HG03280 (cell line): ENCODE results near the gene CNTN5.
"Not testable (repeated sequence)": the region's sequence is repeated elsewhere in the genome, so short reads cannot be mapped to it uniquely, and the experiment has no call there.

Source experiments
- ATAC-seq: cut with Tn5 transposase; IDR thresholded peaks from one replicate; pipeline ENCODE4 v1.9.1; 2021; ENCODE audit warnings: mild to moderate bottlenecking, moderate library complexity; ENCODE audit not compliant: unreplicated experiment

Gene CNTN5

DNA sequence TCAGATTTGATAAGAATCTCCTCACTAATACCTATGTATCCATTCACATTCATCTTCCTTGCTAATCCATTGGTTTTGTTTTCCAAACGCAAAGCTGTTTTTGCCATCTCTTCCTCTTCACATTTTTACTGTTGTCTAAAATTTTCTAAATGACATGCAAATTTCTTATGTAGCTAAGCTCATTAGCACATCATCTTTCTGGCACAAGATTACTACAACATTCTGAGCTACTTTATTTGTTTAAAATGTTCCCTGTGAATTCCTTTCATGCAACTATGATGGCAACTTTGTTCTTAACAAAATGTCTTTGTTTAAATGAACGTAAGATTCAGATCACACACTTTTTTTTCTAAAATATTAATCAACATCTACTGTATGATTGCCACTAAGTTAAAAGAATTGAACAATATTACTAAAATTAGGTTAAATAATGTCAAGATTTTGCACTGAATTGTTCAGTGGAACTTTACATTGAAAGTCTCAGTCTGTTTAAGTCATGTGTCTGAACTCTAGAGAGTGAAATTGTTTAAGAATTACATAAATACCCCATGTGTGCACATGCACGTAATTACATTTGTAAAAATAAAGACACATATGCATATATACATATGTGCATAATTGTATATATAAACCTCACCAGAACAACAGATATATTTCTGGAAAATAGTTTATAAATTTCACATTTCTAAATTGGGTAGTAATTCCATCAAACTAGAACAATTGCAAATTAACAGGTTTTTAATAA, 688.4 kb downstream of the CNTN5 start:
- no peak for ATAC-seq

DNA sequence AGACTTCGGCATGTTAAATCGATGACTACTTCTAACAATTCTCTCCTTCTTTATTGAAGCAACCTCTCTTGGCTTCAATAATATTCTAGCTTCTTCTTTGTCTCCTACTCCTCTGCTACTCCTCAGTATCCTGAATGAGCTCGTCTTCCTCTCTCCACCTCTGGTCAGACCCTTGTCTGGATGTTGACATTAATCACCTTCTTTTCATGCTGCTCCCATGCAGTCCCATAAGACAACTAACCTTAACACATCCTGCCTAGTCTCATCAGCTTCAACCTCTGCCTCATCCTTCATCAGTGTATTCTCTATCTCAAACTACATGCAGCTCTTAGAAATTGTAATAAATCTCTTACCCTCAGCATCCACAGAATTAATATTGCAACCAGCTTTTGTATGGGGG, 695.6 kb downstream of the CNTN5 start:
- ATAC-seq = no peak

DNA sequence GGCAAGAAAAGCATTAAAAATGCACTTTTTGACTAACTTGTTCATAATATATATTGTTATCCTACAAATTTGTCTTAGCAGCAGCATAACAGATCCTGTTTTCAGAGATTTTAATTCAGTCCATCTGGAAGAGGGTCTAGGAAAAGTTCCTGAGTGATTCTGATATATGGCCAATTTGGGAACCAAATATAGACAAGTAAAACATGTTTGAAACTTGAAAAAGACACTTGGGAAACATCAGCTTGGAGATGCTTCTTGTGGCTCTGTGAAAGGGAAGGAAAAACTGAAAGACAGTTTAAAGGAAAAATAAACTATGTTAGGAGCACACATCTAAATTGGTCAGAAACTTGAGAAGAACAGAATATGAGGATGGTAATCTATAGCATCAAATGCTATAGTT, 697.5 kb downstream of the CNTN5 start:
- ATAC-seq = no peak

DNA sequence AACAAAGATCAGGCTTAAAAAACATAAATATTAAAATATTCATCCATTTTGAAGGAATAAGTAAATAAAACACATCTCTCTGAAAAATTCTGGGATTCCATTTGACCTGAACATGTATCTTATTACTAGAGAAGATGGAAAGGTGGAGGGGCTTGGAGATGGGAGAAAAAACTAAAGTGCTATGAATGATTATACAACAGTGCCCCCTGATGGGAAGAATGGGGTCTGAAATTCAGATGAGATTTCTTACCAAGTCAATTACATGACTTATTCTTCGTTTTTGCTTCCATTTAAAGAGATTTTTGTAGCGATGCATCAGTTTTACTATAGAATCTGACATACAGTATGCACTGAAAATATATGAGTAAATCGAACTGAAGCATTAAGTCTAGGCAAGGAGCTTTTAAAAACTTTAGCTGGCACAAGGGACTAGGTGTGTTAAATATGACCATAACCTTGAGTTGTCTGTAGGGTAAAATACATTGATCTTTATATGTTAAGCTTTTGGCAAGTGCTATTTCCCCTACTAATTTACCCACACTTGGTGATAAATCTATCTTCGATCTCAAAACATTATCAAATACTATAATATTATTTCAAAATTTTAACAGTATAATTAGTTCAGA, 718.8 kb downstream of the CNTN5 start:
- no peak for ATAC-seq

DNA sequence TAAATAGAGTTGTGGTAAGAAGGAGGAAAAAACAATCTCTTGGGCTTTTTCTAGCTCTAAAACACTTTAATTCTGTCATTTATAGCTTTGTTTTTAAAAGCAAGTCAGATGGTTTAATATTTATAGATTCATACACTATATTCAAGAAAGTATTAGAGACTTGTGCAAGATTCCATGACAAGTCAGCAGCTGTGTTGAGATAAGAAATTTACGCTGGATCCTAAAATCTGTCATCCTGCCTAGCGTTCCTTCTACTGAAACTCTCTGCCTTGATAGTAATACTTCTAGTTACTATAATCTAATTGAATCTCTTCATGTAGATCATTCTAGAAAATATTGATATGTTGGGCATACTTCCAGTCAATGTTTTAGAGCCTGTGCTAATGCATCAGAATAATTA, 721.8 kb downstream of the CNTN5 start:
- ATAC-seq = no peak

DNA sequence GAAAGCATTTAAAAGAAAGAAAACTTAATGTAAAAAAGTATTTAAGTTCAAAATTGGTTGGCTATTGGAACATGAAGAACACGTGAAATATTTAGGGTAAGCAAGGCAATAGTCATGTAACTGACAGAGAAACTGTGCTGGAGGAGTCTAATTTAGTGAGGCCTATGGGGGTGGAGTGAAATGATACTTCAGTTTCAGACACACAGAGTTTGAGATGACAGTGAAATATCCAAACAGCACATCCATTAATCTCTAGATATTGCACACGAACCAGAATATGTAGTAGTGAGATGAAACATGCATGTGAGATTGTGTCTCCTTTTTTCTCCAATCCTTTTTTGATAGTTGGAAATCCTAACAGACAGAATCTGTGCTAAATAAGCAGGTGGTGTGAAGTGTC, 739.0 kb downstream of the CNTN5 start:
- ATAC-seq = no peak

DNA sequence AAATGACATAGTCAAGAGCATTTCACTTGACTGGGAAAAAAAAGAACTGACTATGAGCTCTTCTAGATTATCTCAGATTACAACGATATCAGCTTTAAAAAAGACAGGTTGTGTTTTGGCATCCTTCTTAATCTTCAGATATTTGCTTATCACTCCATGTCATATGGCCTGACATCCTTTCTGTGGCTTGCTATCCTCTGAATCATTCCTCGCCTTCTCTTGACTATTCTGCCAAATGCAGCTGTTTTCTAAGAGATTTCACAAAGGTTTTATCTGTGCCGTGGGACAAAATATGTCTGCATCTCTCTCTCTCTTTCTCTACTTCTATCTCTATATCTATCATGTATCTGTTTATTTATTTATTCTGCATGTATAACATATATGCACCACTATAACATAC, 746.1 kb downstream of the CNTN5 start:
- ATAC-seq = no peak

DNA sequence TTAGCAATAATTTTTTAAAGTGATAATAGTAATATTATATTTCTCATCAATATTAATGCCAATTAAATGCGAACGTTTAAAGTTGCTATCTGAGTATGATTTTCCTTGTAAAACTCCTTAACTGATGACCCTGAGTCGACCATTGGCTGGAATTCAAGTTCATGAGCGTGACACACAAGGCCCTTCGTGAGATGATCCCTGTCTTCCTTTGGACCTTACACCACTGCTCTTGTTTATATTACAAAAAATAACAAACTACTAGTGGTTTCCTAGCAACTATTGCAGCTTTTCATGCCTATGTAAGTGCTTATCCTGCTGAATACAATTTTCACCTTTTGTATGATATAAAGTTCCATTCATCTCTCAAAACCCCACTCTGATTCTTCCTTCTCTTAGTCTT, 752.9 kb downstream of the CNTN5 start:
- ATAC-seq = no peak

DNA sequence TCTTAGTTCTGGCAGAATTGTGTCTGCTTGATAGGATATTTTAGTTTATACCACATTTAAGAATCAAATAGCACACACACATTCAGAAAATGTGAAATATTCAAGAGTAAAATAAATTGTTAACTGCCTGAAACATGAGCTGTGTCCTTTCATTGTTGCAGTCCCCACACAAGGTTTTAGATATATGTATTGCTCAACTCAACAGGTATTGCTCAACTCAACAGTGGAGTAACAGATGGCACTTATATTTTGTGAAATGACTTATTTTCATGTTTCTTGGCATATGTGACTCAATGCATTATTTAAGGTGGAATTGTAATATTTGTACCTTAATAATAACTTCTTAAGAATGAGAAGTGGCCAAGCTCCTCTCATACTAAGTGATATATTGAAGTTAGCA, 760.3 kb downstream of the CNTN5 start:
- no peak for ATAC-seq

DNA sequence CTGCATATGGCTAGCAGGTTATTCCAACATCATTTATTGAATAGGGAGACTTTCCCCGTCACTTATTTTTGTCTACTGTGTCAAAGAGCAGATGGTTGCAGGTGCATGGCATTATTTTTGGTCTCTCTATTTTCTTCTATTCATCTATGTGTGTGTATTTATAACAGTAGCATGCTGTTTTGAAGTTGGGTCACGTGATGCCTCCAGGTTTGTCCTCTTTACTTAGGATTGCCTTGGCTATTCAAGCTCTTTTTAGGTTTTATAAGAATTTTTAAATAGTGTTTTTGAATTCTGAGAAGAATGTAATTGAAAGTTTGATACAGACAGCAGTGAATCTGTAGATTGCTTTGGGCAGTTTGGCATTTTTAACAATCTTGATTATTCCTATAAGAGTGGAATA, 770.6 kb downstream of the CNTN5 start:
- no peak for ATAC-seq

DNA sequence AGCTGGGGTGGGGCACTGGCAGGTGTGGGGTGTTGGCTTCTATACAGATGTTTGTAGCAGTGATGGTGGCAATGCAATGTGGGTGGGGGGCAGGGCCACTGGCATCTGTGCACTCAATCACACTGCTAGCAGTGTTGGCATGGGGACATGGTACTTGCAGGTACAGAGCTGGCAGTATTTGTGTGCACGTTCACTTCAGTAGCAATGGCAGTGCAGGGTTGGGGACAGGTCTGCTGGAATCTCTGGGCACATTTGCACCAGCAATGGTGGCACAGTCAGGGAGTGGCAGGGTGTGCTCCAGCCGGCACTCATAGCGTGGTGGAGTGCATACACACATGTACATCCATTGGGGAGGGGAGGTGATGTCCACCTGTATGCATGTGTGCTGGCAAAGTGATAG, 775.2 kb downstream of the CNTN5 start:
- ATAC-seq = no peak

DNA sequence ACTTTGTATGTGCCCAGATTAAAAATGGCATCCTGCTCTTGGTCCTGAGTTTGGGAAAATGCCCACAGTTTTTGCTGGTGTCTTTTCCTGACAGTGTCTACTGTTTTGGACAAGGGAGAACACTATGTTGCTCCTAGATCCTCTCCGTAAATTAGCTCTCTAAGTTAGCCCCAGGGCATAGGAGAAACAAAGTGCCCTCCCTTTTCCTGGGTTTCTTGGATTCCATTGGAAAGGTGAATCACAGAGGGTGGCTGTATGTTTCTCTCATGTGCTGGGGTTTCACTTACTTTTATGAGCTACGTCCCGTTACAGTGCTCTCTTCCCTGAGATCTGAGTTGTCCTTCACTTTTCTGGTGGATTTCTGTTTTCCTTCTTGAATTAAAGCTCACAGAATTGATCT, 782.8 kb downstream of the CNTN5 start:
- ATAC-seq = no peak

DNA sequence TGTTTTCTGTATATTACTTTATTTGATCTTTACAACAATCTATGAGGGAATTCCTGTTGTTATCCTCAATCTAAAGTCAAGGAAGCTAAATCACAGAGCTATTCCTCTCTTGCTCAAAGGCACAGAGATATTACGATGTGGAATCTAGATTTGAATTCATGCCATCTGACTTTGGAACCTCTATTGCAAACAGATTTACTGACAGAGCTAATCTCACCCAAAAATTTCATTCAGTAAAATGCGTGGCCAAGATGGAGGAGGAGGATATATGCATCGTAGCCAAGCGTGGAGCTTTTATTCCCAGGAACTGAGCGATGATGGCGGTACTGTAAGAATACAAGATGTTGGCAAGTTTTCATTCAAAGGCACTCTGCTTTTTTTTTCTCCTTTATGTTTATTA, 791.8 kb downstream of the CNTN5 start:
- no peak for ATAC-seq

DNA sequence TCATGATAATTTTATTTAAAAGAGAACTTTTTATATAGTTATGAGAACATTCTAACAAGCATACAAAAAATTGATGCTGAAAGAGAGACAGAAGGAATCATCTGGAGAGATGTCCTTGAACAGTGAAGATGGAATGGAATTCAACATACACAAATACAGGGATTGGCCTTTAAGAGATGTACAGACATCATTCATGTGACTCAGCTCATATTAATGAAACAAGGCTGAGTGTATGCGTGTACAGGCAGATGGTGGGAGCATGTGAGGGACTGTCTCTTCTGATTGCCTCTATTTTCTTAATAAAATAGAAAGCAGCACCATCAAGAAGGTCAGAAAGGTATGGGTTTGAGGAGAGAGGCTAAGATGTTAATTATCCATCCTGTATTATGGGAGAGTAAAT, 793.3 kb downstream of the CNTN5 start:
- ATAC-seq = no peak

DNA sequence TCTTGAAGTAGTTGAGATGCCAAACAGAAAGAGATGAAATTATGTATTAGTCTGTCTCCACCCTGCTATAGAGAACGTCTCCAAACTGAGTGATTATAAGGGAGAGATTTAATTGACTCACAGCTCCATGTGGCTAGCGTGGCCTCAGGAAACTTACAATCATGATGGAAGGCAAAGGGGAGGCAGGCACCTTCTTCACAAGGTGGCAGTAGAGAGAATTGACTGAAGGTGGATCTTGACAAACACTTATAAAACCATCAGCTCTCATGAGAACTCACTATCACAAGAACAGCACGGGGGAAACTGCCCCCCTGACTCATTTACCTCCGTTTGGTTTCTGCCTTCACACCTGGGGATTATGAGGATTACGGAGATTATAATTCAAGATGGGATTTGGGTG, 794.0 kb downstream of the CNTN5 start:
- ATAC-seq = no peak

DNA sequence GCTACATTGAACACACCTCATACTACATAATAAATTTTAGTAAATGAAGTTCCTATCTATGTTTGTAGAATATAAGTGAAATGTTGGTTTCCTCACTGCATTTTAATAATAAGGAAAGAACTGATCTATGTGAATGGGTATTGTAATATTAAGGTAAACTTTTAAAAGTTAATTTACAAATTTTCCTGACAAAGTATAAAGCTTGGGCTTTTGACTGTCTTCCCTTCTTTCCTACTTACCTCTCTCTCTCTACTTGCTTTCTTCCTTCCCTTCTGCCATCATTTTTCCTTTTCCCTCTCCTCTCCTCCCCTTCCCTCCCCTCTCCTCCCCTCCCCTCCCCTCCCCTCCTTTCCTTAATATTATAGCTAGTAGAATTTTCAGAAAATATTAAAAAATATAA, 798.2 kb downstream of the CNTN5 start:
- ATAC-seq = no peak

DNA sequence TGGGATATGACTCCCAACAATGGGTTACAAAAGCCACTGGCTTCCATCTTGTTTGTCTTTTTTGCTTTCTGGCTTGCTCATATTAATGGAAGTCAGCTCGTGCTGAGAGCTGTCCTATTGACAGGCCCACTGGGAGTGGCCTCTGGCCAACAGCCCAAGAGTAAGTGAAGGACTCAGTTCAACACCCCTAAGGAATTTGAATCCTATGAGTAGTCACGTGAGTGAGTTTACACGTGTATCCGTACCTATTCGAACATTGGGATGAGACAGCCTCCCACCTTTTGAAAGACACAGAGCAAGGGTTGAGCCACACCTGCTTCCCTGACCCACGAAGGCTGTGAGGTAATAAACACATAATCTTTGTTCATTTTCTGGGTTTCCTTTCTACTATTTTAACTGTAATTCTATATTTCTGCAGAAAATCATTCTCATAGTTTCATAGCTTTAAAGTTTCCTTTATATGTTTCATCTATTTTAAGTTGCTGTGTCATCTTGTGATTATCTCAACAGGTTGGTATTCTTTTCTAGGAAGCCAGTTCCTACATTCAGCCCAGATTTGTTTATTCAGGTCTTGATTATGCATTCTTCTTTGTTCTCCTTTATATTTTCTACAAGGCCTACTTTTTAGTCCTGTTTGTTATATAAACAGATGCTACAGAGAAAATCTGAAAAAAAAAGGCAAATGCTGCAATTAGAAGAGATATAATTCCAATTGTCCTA, 802.3 kb downstream of the CNTN5 start:
- no peak for ATAC-seq

DNA sequence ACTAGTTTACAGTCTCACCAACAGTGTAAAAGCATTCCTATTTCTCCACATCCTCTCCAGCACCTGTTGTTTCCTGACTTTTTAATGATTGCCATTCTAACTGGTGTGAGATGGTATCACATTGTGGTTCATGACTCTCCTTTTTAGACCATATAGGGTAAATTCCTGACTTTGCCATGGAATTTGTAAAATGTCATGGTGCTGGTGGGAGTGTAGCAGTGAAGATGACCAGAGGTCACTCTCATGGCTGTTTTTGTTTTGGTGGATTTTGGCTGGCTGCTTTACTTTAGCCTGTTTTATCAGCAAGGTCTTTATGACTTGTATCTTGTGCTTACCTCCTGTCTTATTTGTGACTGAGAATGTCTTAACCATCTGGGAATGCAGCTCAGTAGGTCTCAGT, 816.0 kb downstream of the CNTN5 start:
- ATAC-seq = not testable (repeated sequence)

DNA sequence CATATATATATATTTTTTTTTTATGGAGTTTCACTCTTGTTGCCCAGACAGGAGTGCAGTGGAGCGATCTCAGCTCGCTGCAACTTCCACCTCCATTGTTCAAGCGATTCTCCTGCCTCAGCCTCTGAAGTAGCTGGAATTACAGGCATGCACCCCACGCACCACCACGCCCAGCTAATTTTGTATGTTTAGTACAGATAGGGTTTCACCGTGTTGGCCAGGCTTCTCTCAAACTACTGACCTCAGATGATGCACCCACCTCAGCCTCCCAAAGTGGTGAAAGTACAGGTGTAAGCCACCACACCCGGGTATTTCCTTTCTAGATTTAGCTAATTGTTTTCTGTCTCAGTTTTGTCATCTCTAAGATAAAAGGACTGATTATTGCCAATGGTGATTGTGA, 821.1 kb downstream of the CNTN5 start:
- ATAC-seq = no peak

DNA sequence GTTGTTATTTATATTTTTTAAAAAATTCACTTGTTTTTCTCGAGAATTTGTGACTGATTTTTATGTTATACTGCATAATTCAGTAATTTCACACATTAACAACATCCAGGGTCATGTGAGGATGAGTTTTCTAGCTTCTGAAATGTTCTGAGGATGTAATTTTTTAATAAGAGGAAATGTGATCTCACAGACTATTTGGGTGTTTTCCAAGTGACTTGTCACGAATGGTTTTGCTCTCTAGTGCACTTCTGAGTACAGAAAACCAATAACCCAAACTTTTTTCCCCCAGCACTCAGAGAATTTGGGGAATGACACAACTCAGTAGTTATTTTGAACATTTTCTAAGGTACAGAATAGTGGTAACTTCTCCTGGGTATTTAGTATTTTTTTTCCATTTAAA, 845.2 kb downstream of the CNTN5 start:
- ATAC-seq = no peak

DNA sequence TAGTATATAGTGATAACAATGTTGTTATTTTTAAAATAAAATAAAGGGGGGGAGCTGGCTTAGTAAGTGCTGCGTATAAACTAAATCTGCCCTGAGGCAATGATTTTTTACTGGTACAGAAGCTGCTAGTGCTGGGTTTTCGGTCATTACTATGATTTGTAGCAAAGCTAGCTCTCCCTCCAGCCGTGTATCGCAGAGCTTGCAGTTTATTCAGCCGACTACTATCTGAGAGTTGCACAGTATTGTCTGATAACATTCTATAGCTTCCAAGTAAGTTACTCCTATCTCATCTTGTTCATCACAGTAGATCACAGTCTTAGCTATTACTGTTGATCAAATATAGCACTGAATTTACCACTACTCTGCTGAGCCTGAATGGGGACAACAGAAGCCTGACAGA, 860.9 kb downstream of the CNTN5 start:
- ATAC-seq = no peak

DNA sequence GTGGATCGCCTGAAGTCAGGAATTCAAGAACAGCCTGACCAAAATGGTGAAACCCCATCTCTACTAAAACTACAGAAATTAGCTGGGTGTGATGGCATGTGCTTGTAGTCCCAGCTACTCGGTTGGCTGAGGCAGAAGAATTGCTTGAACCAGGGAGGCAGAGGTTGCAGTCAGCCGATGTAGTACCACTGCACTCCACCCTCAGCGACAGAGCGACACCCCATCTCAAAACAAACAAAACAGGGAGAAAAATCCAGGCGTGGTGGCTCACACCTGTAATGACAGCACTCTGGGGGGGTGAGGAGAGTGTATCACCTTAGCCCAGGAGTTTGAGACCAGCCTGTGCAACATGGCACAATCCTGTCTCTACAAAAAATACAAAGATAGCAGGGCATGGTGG, 864.0 kb downstream of the CNTN5 start:
- ATAC-seq = no peak
